Choroid plexus epithelial cell (primary cell): ENCODE measurements around the gene OTULIN.

Experiments
- DNase-seq: peaks from one replicate; pipeline ENCODE4 v3.0.0-alpha.2; 2010; ENCODE audit warnings: low read depth
- H3K4me3 ChIP-seq: 2 replicates; pipeline ENCODE4 v1.5.1; 2011; ENCODE audit warnings: low read depth, mild to moderate bottlenecking, control low read depth, low read length, moderate library complexity
- CTCF ChIP-seq: conservative IDR thresholded peaks from 2 replicates; pipeline ENCODE4 v1.5.1; 2011; ENCODE audit warnings: low read depth, mild to moderate bottlenecking, control low read depth, inconsistent platforms, low read length, moderate library complexity

The OTULIN gene

GRCh38 chr5:14640765-14641164, 23.8 kb upstream of the OTULIN start:
- no peak for DNase-seq
- H3K4me3 ChIP-seq: no peak overlapping the region
- no peak for TF ChIP-seq CTCF

GRCh38 chr5:14644623-14645237, 19.8 kb upstream of the OTULIN start:
- TF ChIP-seq CTCF: no peak
- H3K4me3 ChIP-seq: no peak overlapping the region
- no peak for DNase-seq

- no peak overlapping the region for H3K4me3 ChIP-seq
- TF ChIP-seq CTCF: no peak
- no peak for DNase-seq
Measured at GRCh38 chr5:14650052-14650451, 14.5 kb upstream of the OTULIN start.

GRCh38 chr5:14655146-14655741, 9.3 kb upstream of the OTULIN start:
- H3K4me3 ChIP-seq: no peak overlapping the region
- no peak for TF ChIP-seq CTCF
- no peak for DNase-seq

GRCh38 chr5:14656898-14657297, 7.6 kb upstream of the OTULIN start:
- DNase-seq: no peak
- H3K4me3 ChIP-seq: no peak overlapping the region
- no peak for TF ChIP-seq CTCF

- TF ChIP-seq CTCF: no peak
- no peak overlapping the region for H3K4me3 ChIP-seq
- DNase-seq: peak; percentile 37
Measured at GRCh38 chr5:14659821-14660607, 4.5 kb upstream of the OTULIN start.
